ENCODE results near the gene VAPA.

- TF ChIP-seq CTCF (optimal IDR thresholded peaks at IDR 0.05 in 1 of 3, IDR thresholded peaks at IDR 0.05 in 1 of 3, conservative IDR thresholded peaks at IDR 0.05 in 1 of 3; ENCODE audit: extremely low read depth in 1 of 3, insufficient read depth in 2 of 3, low read length in 3 of 3) (no peak), EZH2 (IDR thresholded peaks at IDR 0.05; ENCODE audit: low read length) (no peak)
These were observed 35.0 kb upstream of the VAPA start for GRCh38 chr18:9878783-9879242.
